GM23338 (cell line): ENCODE data around the gene ACAT2. TPM values are rescaled to one million over a fixed set of nuclear protein-coding genes. Genes with fewer than 3 reads are reported as not detected.

ENCODE experiments used
- ATAC-seq: fragments of 200-7000 bp; cut with Tn5 transposase; 3 replicates; pipeline ENCODE4 v1.9.1; 2020
- DNase-seq: peaks from one replicate; pipeline ENCODE4 v3.0.0-alpha.2; 2015; ENCODE audit warnings: low spot score
- H2AFZ ChIP-seq: fragments of 200-600 bp; sonication (generic); 2 replicates; pipeline ENCODE4 v1.8.0; 2016; ENCODE audit warnings: antibody characterized with exemption, mild to moderate bottlenecking, moderate library complexity
- H3F3A ChIP-seq: fragments of 200-600 bp; sonication (generic); replicated peaks from 2 replicates; pipeline ENCODE4 v1.8.0; 2017; ENCODE audit warnings: antibody characterized with exemption, mixed run types, low read depth
- H3K27ac ChIP-seq: fragments of 200-600 bp; sonication (generic); 2 replicates; pipeline ENCODE4 v1.6.1; 2016; ENCODE audit warnings: low read depth
- H3K27me3 ChIP-seq: fragments of 200-600 bp; sonication (generic); 2 replicates; pipeline ENCODE4 v1.8.0; 2016; ENCODE audit warnings: mild to moderate bottlenecking, mixed run types, moderate library complexity; ENCODE audit not compliant: insufficient read depth
- H3K36me3 ChIP-seq: fragments of 200-600 bp; sonication (generic); 2 replicates; pipeline ENCODE4 v1.8.0; 2016; ENCODE audit warnings: mild to moderate bottlenecking; ENCODE audit not compliant: insufficient read depth
- H3K4me1 ChIP-seq: fragments of 200-600 bp; sonication (generic); 2 replicates; pipeline ENCODE4 v1.8.0; 2016; ENCODE audit warnings: mild to moderate bottlenecking, moderate library complexity; ENCODE audit not compliant: insufficient read depth
- H3K4me2 ChIP-seq: fragments of 200-600 bp; sonication (generic); 2 replicates; pipeline ENCODE4 v1.7.1; 2017; ENCODE audit warnings: mixed run types
- H3K4me3 ChIP-seq: fragments of 200-600 bp; sonication (generic); 2 replicates; pipeline ENCODE4 v1.6.1; 2016; ENCODE audit warnings: mixed run types
- H3K79me2 ChIP-seq: fragments of 200-600 bp; sonication (generic); replicated peaks from 2 replicates; pipeline ENCODE4 v1.8.0; 2017; ENCODE audit warnings: mild to moderate bottlenecking; ENCODE audit not compliant: insufficient read depth
- H3K9me2 ChIP-seq: fragments of 200-600 bp; sonication (generic); 2 replicates; pipeline ENCODE4 v1.8.0; 2017; ENCODE audit not compliant: insufficient read depth
- H4K20me1 ChIP-seq: fragments of 200-600 bp; sonication (generic); replicated peaks from 2 replicates; pipeline ENCODE4 v1.8.0; 2017; ENCODE audit warnings: mild to moderate bottlenecking; ENCODE audit not compliant: insufficient read depth
- H3K27ac Mint-ChIP-seq: 2 replicates; pipeline ENCODE4 v1.8.0; 2020; ENCODE audit warnings: inconsistent platforms, mild to moderate bottlenecking, moderate library complexity, mixed read lengths
- H3K27me3 Mint-ChIP-seq: 3 replicates; pipeline ENCODE4 v1.8.0; 2022; ENCODE audit warnings: low read depth, mild to moderate bottlenecking, moderate library complexity, mixed read lengths, inconsistent platforms; ENCODE audit not compliant: insufficient read depth, poor library complexity
- H3K36me3 Mint-ChIP-seq: 3 replicates; pipeline ENCODE4 v1.8.0; 2021; ENCODE audit warnings: low read depth, mild to moderate bottlenecking, inconsistent platforms, moderate library complexity, mixed read lengths
- H3K4me1 Mint-ChIP-seq: 3 replicates; pipeline ENCODE4 v1.8.0; 2020; ENCODE audit warnings: mild to moderate bottlenecking, inconsistent platforms, mixed read lengths
- H3K4me3 Mint-ChIP-seq: 3 replicates; pipeline ENCODE4 v1.8.0; 2021; ENCODE audit warnings: moderate library complexity, mild to moderate bottlenecking, inconsistent platforms, mixed read lengths
- H3K9me3 Mint-ChIP-seq: 3 replicates; pipeline ENCODE4 v1.8.0; 2020; ENCODE audit warnings: moderate library complexity, mild to moderate bottlenecking, inconsistent platforms, mixed read lengths
- CREB1 ChIP-seq: fragments of 250-450 bp; sonication (Bioruptor Pico); IDR thresholded peaks from 2 replicates; pipeline ENCODE4 v1.5.0; 2020; ENCODE audit warnings: low read depth, mild to moderate bottlenecking, moderate library complexity
- ETS1 ChIP-seq: IDR thresholded peaks from 2 replicates; pipeline ENCODE4 v1.6.1; 2016; ENCODE audit warnings: antibody characterized with exemption
- EZH2 ChIP-seq: fragments of 200-600 bp; sonication (generic); IDR thresholded peaks from one replicate; pipeline ENCODE4 v1.8.0; 2017; ENCODE audit warnings: antibody characterized with exemption, mild to moderate bottlenecking, low read depth; ENCODE audit not compliant: unreplicated experiment
- EZH2phosphoT487 ChIP-seq: fragments of 200-600 bp; sonication (generic); IDR thresholded peaks from one replicate; pipeline ENCODE4 v1.8.1; 2018; ENCODE audit warnings: antibody characterized with exemption; ENCODE audit not compliant: unreplicated experiment
- POLR2AphosphoS5 ChIP-seq: IDR thresholded peaks from 2 replicates; pipeline ENCODE4 v1.6.1; 2016; ENCODE audit warnings: antibody characterized with exemption, low read depth
- ZNF114 ChIP-seq: fragments of 250-450 bp; sonication (Bioruptor Pico); IDR thresholded peaks from 2 replicates; pipeline ENCODE4 v1.5.0; 2020; ENCODE audit warnings: mild to moderate bottlenecking, moderate library complexity
- polyA plus RNA-seq: library from polyadenylated mRNA; unstranded; fragments of >200 nt; fragmentation: Nextera tagmentation; extraction: Ambion mirVana; gene quantifications from 2 replicates; pipeline ENCODE4 v1.2.1, GENCODE V29; 2016
- total RNA-seq: library from RNA; depleted of rRNA; stranded (reverse); fragments of >200 nt; shearing (Covaris generic); gene quantifications from 2 replicates; pipeline ENCODE4 v1.2.3, GENCODE V29; 2014
- TF ChIP-seq, protein P1 (sequence below): IDR thresholded peaks from one replicate; pipeline ENCODE4 v1.6.1; 2018; ENCODE audit warnings: antibody characterized with exemption; ENCODE audit not compliant: unreplicated experiment

ACAT2 gene
- total and polyA plus RNA-seq, 2 experiments from 2014 or later = 108 to 151 TPM

DNA sequence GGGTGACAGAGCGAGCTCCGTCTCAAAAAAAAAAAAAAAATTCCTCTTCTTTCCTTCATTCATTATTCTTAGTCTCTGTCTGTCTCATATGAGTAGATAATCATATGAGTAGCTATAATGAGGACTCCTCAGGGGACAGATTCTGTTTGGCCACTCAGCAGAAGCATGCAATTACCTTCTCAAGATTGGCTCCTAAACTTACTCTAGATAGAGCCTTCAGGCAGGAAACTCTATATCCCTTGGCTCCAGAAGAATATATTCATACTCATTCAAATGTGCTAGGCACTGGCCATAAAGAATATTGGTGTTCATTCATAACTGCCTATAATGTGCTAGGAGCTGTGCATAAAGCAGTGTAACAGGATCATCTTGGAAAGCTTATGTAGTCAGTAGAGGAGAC is 2.2 kb upstream of the ACAT2 start (continued):
- TF ChIP-seq EZH2phosphoT487 = no peak
- no peak for TF ChIP-seq ETS1
- TF ChIP-seq ZNF114 = no peak
- TF ChIP-seq, protein P1, sequence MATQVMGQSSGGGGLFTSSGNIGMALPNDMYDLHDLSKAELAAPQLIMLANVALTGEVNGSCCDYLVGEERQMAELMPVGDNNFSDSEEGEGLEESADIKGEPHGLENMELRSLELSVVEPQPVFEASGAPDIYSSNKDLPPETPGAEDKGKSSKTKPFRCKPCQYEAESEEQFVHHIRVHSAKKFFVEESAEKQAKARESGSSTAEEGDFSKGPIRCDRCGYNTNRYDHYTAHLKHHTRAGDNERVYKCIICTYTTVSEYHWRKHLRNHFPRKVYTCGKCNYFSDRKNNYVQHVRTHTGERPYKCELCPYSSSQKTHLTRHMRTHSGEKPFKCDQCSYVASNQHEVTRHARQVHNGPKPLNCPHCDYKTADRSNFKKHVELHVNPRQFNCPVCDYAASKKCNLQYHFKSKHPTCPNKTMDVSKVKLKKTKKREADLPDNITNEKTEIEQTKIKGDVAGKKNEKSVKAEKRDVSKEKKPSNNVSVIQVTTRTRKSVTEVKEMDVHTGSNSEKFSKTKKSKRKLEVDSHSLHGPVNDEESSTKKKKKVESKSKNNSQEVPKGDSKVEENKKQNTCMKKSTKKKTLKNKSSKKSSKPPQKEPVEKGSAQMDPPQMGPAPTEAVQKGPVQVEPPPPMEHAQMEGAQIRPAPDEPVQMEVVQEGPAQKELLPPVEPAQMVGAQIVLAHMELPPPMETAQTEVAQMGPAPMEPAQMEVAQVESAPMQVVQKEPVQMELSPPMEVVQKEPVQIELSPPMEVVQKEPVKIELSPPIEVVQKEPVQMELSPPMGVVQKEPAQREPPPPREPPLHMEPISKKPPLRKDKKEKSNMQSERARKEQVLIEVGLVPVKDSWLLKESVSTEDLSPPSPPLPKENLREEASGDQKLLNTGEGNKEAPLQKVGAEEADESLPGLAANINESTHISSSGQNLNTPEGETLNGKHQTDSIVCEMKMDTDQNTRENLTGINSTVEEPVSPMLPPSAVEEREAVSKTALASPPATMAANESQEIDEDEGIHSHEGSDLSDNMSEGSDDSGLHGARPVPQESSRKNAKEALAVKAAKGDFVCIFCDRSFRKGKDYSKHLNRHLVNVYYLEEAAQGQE = no peak
- TF ChIP-seq CREB1 (CRISPR knock-in tag) = no peak

- H3K36me3 ChIP-seq = peaks cover 34% of the 10 kb centered on the region; the same call in 1 of the 2 replicates
- peak overlapping the region; percentile 88 for H3K4me3 ChIP-seq
- H3K27ac ChIP-seq = peak overlapping the region; percentile 98
- peaks cover 20% of the 10 kb centered on the region for H3K27me3 Mint-ChIP-seq
- peak overlapping the region; percentile 71 for H3K4me2 ChIP-seq
- no peaks in the 10 kb centered on the region for H3K27me3 ChIP-seq
- H3K9me3 Mint-ChIP-seq = no peaks in the 10 kb centered on the region; the same call in 2 of the 3 replicates
- H3K4me1 Mint-ChIP-seq = peaks cover 37% of the 10 kb centered on the region
- peak overlapping the region; percentile 90 for H3K4me3 Mint-ChIP-seq
- DNase-seq (peak; percentile 93), ATAC-seq (peak; percentile 40)
- peak overlapping the region; percentile 94 for H3K27ac Mint-ChIP-seq
- peaks cover 70% of the 10 kb centered on the region for H3K36me3 Mint-ChIP-seq
- peaks cover 35% of the 10 kb centered on the region for H3K79me2 ChIP-seq
- H3K4me1 ChIP-seq = peaks cover 18% of the 10 kb centered on the region
- TF ChIP-seq, protein P1 = no peak
- 0 out of 2 replicates have a peak, but pooled peaks have one; percentile 15 for TF ChIP-seq POLR2AphosphoS5
- no peak for TF ChIP-seq EZH2
- H3K9me2 ChIP-seq = no peaks in the 10 kb centered on the region
- H3F3A ChIP-seq = peaks cover 5% of the 10 kb centered on the region
- H4K20me1 ChIP-seq = 0 out of 2 replicates have a peak, but pooled peaks cover 9% of the 10 kb centered on the region
- H2AFZ ChIP-seq = no peak overlapping the region
Measured at GRCh38 chr6:159760602-159761057, 1.2 kb upstream of the ACAT2 start.
